Neural cell (in vitro differentiated cells): Measurements from ENCODE around the gene DPEP1.

Source experiments
- CTCF ChIP-seq: fragments of 450-650 bp; IDR thresholded peaks from 2 replicates; pipeline ENCODE4 v1.5.1; 2014; ENCODE audit warnings: antibody characterized with exemption, mild to moderate bottlenecking, moderate library complexity; ENCODE audit not compliant: poor library complexity, severe bottlenecking
- EP300 ChIP-seq: fragments of 450-650 bp; conservative IDR thresholded peaks from 2 replicates; pipeline ENCODE4 v1.6.1; 2014; ENCODE audit warnings: antibody characterized with exemption, mild to moderate bottlenecking, moderate library complexity; ENCODE audit not compliant: poor library complexity, severe bottlenecking
- EZH2 ChIP-seq: fragments of 200-600, 300-800 bp; shearing (Covaris generic), sonication (generic); IDR thresholded peaks from 2 replicates; pipeline ENCODE4 v1.6.1; 2014; ENCODE audit warnings: antibody characterized with exemption, low read length, borderline replicate concordance, mild to moderate bottlenecking; ENCODE audit not compliant: insufficient read depth, poor library complexity, severe bottlenecking
- MXI1 ChIP-seq: fragments of 450-650 bp; conservative IDR thresholded peaks from 2 replicates; pipeline ENCODE4 v1.6.1; 2014; ENCODE audit warnings: antibody characterized with exemption, mild to moderate bottlenecking; ENCODE audit not compliant: poor library complexity, severe bottlenecking
- POLR2AphosphoS5 ChIP-seq: IDR thresholded peaks from 2 replicates; pipeline ENCODE4 v1.6.1; 2012
- RAD21 ChIP-seq: fragments of 450-650 bp; conservative IDR thresholded peaks from 2 replicates; pipeline ENCODE4 v1.6.1; 2014; ENCODE audit warnings: antibody characterized with exemption, mild to moderate bottlenecking, moderate library complexity
- SMC3 ChIP-seq: fragments of 450-650 bp; conservative IDR thresholded peaks from 2 replicates; pipeline ENCODE4 v1.6.1; 2014; ENCODE audit warnings: antibody characterized with exemption, mild to moderate bottlenecking, moderate library complexity; ENCODE audit not compliant: poor library complexity
- TAF1 ChIP-seq: IDR thresholded peaks from 2 replicates; pipeline ENCODE4 v1.6.1; 2012; ENCODE audit warnings: low read depth

GRCh38 chr16:89646270-89646669 is 32.8 kb downstream of the DPEP1 start:
- no peak for TF ChIP-seq CTCF
- no peak for TF ChIP-seq EZH2
- TF ChIP-seq TAF1, result no peak
- no peak for TF ChIP-seq POLR2AphosphoS5
- TF ChIP-seq EP300, result no peak
- TF ChIP-seq RAD21, result no peak
- TF ChIP-seq MXI1, result no peak
- TF ChIP-seq SMC3, result no peak
